GM18508 (cell line): ENCODE measurements around the gene ANKRD11.

Experiments
- ATAC-seq: cut with Tn5 transposase; IDR thresholded peaks from one replicate; pipeline ENCODE4 v1.9.1; 2021; ENCODE audit warnings: moderate number of reproducible peaks; ENCODE audit not compliant: insufficient read depth, unreplicated experiment

The ANKRD11 gene

GRCh38 chr16:89507214-89507833, 17.0 kb upstream of the ANKRD11 start:
- ATAC-seq, result no peak

GRCh38 chr16:89506791-89507191, 16.4 kb upstream of the ANKRD11 start:
- no peak for ATAC-seq

- ATAC-seq, result no peak
These were observed 15.7 kb upstream of the ANKRD11 start for GRCh38 chr16:89506113-89506504.

GRCh38 chr16:89505204-89506112, 15.1 kb upstream of the ANKRD11 start:
- ATAC-seq, result no peak

- ATAC-seq, result no peak
These were observed 13.7 kb upstream of the ANKRD11 start for GRCh38 chr16:89504091-89504490.

- no peak for ATAC-seq
These were observed 11.9 kb upstream of the ANKRD11 start for GRCh38 chr16:89502081-89502843.

- ATAC-seq, result no peak
These were observed 9.4 kb upstream of the ANKRD11 start for GRCh38 chr16:89499767-89500166.

GRCh38 chr16:89498839-89499238, 8.5 kb upstream of the ANKRD11 start:
- ATAC-seq, result no peak

GRCh38 chr16:89495121-89495520, 4.8 kb upstream of the ANKRD11 start:
- no peak for ATAC-seq

GRCh38 chr16:89493776-89494175, 3.4 kb upstream of the ANKRD11 start:
- ATAC-seq, result no peak

- ATAC-seq, result no peak
These were observed 1.8 kb upstream of the ANKRD11 start for GRCh38 chr16:89491974-89492687.

- no peak for ATAC-seq
These were observed 993 bp upstream of the ANKRD11 start for GRCh38 chr16:89491238-89491869.

- ATAC-seq, result no peak
These were observed 393 bp downstream of the ANKRD11 start for GRCh38 chr16:89489898-89490438.

- ATAC-seq, result no peak
These were observed 1.1 kb downstream of the ANKRD11 start for GRCh38 chr16:89489040-89489897.

GRCh38 chr16:89485701-89486246, 4.6 kb downstream of the ANKRD11 start:
- no peak for ATAC-seq

- no peak for ATAC-seq
These were observed 5.3 kb downstream of the ANKRD11 start for GRCh38 chr16:89484923-89485679.

GRCh38 chr16:89484041-89484501, 6.3 kb downstream of the ANKRD11 start:
- ATAC-seq, result no peak

- ATAC-seq, result no peak
These were observed 7.5 kb downstream of the ANKRD11 start for GRCh38 chr16:89482817-89483205.
